Adipocyte (in vitro differentiated cells): ENCODE measurements around the gene PRSS22.

Experiments
- DNase-seq: peaks from one replicate; pipeline ENCODE4 v3.0.0-alpha.2; 2015; ENCODE audit warnings: low read depth
- H3K27me3 ChIP-seq: replicated peaks from 2 replicates; pipeline ENCODE4 v1.7.0; 2013; ENCODE audit warnings: mild to moderate bottlenecking, low read length, moderate library complexity; ENCODE audit not compliant: control insufficient read depth, insufficient read depth
- H3K36me3 ChIP-seq: 2 replicates; pipeline ENCODE4 v1.7.0; 2013; ENCODE audit warnings: low read length, mild to moderate bottlenecking, moderate library complexity; ENCODE audit not compliant: control insufficient read depth, insufficient read depth, severe bottlenecking
- H3K4me1 ChIP-seq: 2 replicates; pipeline ENCODE4 v1.7.0; 2013; ENCODE audit warnings: mild to moderate bottlenecking, low read length, moderate library complexity; ENCODE audit not compliant: control insufficient read depth, insufficient read depth
- H3K4me3 ChIP-seq: 2 replicates; pipeline ENCODE4 v1.7.0; 2013; ENCODE audit warnings: mild to moderate bottlenecking, low read length, moderate library complexity
- H3K9ac ChIP-seq: 2 replicates; pipeline ENCODE4 v1.7.0; 2013; ENCODE audit warnings: mild to moderate bottlenecking, low read length, moderate library complexity
- H3K9me3 ChIP-seq: 2 replicates; pipeline ENCODE4 v1.7.0; 2013; ENCODE audit warnings: mild to moderate bottlenecking, low read length, moderate library complexity; ENCODE audit not compliant: control insufficient read depth

The PRSS22 gene

DNA sequence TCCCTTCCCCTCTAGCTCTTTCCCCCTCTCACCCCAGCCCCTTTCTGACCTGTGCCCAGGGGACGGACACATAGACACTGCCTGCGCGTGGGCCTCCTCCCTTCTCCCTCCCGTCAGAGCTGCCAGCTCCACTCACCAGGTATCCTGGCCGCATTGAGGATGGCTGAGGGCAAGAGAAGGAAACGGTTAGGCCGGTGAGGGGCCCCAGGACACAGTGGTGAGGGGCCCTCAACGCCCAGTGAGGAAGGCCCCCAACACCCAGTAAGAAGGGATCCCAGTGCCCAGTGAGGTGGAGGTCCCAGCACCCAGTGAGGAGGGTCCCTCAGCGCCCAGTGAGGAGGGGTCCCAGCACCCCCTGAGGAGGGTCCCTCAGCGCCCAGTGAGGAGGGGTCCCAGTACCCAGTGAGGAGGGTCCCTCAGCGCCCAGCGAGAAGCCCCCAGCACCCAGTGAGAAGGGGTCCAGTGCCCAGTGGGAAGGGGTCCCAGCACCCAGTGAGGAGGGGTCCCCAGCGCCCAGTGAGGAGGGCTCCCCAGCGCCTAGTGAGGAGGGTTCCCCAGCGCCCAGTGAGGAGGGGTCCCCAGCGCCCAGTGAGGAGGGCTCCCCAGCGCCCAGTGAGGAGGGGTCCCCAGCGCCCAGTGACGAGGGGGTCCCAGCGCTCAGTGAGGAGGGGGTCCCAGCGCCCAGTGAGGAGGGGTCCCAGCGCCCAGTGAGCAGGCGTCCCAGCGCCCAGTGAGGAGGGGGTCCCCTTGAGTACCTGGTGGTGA is 1.1 kb downstream of the PRSS22 start:
- no peak overlapping the region for H3K4me3 ChIP-seq
- H3K9ac ChIP-seq = no peak overlapping the region
- no peak for DNase-seq
- H3K27me3 ChIP-seq = peaks cover 15% of the 10 kb centered on the region
- H3K9me3 ChIP-seq = peaks cover 15% of the 10 kb centered on the region
- H3K4me1 ChIP-seq = no peaks in the 10 kb centered on the region
- H3K36me3 ChIP-seq = no peaks in the 10 kb centered on the region

DNA sequence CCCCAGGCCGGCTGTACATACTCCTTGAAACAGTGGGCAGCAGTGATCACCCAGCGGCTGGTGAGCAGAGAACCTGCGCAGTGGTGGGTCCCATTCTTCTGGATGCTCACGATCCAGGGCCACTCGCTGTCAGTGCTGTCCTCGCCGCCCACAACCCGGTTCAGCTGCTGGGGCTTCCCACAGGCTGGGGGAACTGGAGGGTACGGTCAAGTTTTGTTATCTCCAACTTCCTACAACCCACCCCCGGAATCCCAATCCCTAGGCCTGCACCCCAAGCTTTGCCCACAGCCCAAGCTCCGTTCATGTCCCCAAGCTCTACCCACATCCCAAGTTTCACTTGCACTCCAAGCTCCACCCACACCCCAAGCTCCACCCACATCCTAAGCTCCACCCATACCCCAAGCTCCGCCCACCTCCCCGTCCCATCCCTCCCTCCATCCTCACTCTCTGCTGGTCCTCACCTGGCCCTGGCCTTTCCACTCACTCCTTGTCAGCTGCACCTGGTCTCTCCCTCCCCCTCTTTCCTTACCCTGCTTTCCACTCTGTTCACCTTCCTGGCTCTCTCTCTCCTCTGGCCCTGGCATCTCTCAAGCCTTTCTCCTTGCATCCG is 1.8 kb downstream of the PRSS22 start:
- no peak overlapping the region for H3K4me3 ChIP-seq
- DNase-seq = no peak
- no peaks in the 10 kb centered on the region for H3K4me1 ChIP-seq
- peaks cover 12% of the 10 kb centered on the region for H3K9me3 ChIP-seq
- H3K36me3 ChIP-seq = no peaks in the 10 kb centered on the region
- no peak overlapping the region for H3K9ac ChIP-seq
- H3K27me3 ChIP-seq = peaks cover 15% of the 10 kb centered on the region

DNA sequence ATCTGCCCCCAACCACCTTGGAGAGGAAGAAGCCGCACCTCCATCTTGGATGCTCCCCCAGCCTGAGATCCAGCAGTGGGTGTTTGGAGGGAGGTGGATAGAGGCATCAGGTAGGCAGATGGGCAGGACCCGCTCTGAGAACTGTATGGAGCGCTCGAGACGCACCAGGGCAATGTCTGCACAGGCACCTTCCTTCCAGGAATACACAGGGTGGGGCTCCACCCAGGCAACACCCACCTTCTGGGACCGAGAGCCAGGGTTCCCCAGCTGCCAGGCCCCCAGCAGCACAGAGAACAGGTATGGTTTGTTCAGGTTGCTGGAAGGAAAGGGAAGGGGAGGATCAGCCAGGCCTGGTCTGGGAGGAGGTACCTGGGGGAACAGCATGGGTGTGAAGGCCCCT is 2.4 kb downstream of the PRSS22 start:
- no peak for DNase-seq
- peaks cover 15% of the 10 kb centered on the region for H3K27me3 ChIP-seq
- H3K36me3 ChIP-seq = no peaks in the 10 kb centered on the region
- H3K4me1 ChIP-seq = no peaks in the 10 kb centered on the region
- peaks cover 8% of the 10 kb centered on the region for H3K9me3 ChIP-seq
- H3K9ac ChIP-seq = no peak overlapping the region
- H3K4me3 ChIP-seq = no peak overlapping the region

DNA sequence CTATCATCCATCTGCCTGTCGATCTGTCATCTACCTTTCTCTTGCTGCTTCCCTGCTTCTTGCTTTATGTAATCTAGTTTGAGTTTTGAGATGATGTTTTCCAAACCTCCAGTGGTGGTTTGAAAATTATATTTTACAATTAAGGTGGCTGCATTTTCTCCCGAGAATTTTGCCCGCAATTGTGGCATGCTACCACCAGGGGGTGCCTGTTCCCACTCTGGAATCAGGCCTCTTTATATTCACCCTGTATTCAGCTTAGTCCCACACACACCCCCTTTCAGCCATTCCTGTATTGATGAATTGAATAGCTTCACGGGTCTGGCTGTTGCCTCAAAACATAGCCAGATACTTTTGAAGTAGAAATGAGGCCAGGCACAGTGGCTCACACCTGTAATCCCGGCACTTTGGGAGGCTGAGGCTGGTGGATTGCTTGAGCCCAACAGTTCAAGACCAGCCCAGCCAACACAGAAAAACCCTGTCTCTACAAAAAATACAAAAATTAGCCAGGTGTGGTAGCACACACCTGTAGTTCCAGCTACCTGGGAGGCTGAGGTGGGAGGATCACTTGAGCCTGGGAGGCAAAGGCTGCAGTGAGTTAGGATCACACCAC is 3.2 kb downstream of the PRSS22 start:
- Histone ChIP-seq H3K4me1 (no peaks in the 10 kb centered on the region), H3K4me3 (no peak overlapping the region), H3K9me3 (peaks cover 8% of the 10 kb centered on the region), H3K36me3 (no peaks in the 10 kb centered on the region), H3K27me3 (peaks cover 15% of the 10 kb centered on the region), H3K9ac (no peak overlapping the region)
- no peak for DNase-seq

DNA sequence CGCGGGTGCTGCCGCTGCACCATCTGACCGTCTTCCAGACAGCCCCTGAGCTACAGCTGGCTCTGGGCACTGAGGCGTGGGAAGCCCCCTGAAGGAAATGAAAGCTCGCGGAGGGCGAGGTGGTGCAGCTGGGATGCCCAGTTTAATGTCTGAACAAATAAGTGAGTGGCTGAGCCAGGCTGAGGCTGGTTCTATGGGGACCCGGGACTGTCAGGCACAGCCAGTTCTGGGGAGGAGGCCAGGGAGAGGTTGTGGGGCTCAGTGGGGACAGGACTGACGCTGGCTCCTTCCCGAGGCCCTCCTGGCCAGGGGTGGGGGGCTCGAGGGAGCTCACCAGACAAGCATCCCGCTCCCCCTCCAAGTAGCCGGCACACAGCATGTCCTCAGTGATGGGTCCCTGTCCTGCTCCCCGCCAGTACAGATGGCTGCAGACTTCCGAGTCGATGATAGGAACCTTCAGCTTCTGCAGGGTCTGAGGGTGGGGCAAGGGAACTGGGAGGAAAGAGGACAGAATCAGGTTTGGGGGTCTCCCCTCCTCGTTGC is 4.4 kb downstream of the PRSS22 start:
- DNase-seq = no peak
- Histone ChIP-seq H3K9me3 (peaks cover 8% of the 10 kb centered on the region), H3K9ac (no peak overlapping the region), H3K4me1 (no peaks in the 10 kb centered on the region), H3K36me3 (no peaks in the 10 kb centered on the region), H3K4me3 (no peak overlapping the region), H3K27me3 (peaks cover 23% of the 10 kb centered on the region)

DNA sequence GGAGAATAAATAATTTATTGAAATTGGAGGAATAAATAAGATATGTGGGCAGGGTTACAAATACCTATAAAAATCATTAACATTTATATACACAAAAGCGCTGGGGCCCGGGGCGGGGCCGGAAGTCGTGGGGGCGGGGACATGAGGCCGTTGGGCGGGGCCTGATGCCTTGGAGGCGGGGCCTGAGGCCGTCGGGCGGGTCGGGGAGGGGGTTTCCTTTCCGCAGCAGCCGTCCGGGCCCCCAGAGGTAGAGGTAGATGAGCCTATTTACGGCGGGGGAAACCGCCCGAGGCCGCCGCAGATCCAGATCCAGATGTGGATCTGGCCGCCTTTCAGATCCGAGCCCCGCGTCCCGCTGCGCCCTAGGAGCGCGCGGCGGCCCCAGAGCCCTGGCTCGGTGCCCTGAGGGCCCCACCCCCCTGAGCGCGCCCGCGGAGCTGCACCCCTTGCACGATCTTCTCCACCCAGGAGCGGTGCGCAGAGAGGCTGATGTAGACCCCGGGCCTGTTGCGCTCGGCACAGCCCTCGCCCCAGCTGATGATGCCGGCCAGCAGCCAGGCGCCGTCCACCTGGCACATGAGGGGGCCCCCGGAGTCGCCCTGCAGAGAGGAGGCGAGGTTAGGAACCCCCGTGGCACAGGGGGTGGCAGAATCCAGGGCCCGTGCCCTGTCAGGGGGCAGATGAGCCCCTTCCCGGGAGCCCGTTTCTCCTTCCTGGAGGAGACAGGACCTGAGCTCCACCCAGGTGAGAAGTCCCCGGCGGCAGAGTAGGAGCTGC is 5.1 kb downstream of the PRSS22 start:
- no peak for DNase-seq
- H3K27me3 ChIP-seq = peaks cover 17% of the 10 kb centered on the region
- H3K9ac ChIP-seq = no peak overlapping the region
- H3K9me3 ChIP-seq = peaks cover 8% of the 10 kb centered on the region
- no peaks in the 10 kb centered on the region for H3K4me1 ChIP-seq
- H3K36me3 ChIP-seq = no peaks in the 10 kb centered on the region
- H3K4me3 ChIP-seq = no peak overlapping the region

DNA sequence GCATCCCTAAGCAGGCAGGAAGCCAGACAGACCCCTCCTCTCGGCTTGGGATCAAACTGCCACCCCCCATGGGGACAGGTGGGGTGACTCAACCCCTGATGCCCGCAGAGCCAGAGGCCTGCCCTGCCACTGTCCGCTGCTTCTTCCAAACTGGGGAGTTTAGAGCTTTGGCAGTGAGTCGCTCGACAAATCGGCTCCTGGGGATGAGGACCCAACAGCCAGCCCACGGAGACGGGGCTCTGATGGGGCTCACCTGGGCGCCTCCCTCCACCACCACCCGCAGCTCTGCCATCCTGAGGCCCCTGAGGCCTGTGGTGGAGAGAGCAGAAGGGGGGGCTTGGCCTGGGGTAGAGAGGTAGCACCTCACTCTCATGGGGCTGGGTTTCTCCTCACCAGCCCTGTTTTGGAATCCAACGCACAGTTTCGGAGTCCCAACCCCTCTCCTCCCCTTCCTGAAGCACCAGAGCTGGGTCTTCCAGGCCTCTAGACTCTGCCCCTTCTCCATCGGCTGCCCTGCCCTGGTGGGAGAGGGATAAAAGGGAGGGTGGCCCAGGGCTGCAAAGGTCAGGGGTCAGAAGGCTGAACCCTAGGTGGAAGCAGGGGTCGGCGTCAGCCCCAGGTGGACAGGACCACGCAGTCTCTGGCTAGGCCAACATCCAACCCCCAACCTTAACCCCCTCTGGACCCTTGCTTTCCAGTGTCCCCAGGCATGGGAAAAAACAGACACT is 5.8 kb downstream of the PRSS22 start:
- Histone ChIP-seq H3K9ac (no peak overlapping the region), H3K4me3 (no peak overlapping the region), H3K4me1 (no peaks in the 10 kb centered on the region), H3K9me3 (peaks cover 8% of the 10 kb centered on the region), H3K27me3 (peaks cover 15% of the 10 kb centered on the region), H3K36me3 (no peaks in the 10 kb centered on the region)
- DNase-seq = no peak

DNA sequence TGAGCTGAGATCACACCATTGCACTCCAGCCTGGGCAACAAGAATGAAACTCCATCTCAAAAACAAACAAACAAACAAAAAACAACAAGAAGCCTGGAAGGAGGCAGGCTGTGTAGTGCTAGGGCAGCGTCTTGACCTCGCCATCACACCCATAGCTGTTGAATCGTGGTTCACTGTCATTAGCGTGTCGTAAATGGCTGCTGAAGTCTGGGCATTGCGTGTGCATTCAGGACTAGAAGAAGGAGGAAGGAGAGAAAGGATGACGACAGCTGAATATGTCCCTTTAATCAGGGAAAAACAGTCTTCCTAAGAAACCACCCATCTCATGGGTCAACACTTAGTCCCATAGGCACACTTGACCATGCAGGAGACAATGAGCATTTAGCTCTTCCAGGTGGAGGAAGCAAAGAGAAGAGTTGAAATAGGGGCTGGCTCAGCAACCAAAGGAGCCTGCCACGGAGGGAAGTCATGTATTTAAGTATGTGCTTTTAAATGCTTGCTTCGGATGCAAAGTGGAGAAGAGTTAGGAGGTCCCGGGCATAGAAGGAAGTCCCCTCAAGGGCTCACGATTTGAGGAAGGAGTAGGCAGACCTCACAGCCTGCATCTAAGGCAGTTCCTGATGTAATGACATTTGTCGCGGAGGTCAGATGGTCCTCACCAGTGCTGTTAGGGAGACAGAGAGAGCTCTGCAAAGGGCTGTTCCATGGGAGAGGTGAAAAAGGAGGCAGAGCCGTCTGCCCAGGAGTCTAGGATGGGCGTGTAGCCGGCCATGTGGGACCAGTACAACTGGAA is 8.8 kb downstream of the PRSS22 start:
- Histone ChIP-seq H3K36me3 (no peaks in the 10 kb centered on the region), H3K9ac (no peak overlapping the region), H3K27me3 (peaks cover 15% of the 10 kb centered on the region), H3K9me3 (peaks cover under 1% of the 10 kb centered on the region), H3K4me3 (no peak overlapping the region), H3K4me1 (no peaks in the 10 kb centered on the region)
- DNase-seq = no peak

DNA sequence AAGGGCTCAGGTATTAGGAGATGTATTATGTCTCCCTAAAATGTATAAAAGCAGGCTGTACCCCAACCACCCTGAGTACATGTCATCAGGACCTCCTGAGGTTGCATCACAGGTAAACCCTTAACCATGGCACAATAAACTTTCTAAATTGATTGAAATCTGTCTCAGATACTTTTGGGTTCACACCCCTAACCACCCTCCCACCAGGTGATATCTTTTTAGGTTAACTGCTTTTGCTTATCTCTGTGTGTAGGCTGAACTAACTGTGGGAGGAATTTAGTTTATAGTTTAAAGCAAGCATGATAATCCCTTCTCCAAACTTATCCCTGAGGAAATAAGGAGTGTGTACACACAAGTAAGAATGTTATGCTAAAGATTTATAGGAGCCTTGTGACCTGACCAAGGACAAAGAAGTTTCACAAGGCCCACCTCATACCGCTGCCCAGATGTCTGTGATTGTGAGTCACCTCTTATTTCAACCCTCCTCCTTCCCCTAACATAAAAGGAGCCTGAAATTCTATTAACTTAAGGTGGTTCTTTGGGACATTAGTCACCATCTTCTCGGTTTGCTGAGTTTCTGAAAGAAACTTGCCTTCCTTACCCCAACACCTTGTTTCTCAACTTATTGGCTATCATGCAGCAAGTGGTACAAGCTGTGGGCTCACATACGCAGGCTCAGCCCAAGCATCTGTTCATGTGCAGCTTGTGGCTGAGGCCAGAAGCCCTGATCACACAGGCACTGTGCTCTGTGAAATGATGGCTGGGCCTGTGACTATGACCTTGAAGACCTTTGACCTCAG is 11.3 kb downstream of the PRSS22 start:
- H3K27me3 ChIP-seq = peaks cover 9% of the 10 kb centered on the region
- peak; percentile 9 for DNase-seq
- no peak overlapping the region for H3K9ac ChIP-seq

More for the DNA sequence above, 11.3 kb downstream of the PRSS22 start:
- Histone ChIP-seq H3K4me1 (no peaks in the 10 kb centered on the region), H3K4me3 (no peak overlapping the region), H3K9me3 (no peaks in the 10 kb centered on the region), H3K36me3 (no peaks in the 10 kb centered on the region)
